ENCODE measurements around the gene RGSL1. TPM values are rescaled to one million over a fixed set of nuclear protein-coding genes. Genes with fewer than 3 reads are reported as not detected.

RGSL1 gene
- total and polyA plus RNA-seq, 9 donors, result not detected

GRCh38 chr1:182602935-182603645 is 153.1 kb downstream of the RGSL1 start:
- Histone ChIP-seq H3K9me3 (no peaks in the 10 kb centered on the region), H3K4me3 (no peak overlapping the region), H3K36me3 (no peaks in the 10 kb centered on the region), H3K4me1 (ENCODE audit: insufficient read depth) (peaks cover 6% of the 10 kb centered on the region), H3K27ac (no peak overlapping the region), H3K27me3 (no peaks in the 10 kb centered on the region)
- DNase-seq, result no peak
- intact Hi-C loops (cut with DNase I), result loop anchor here in 1 of 4 donors (2.0 kb wide), 1 partner anchor 180 kb away; no protein-coding TSS in a partner anchor
- TF ChIP-seq EP300 (IDR thresholded peaks at IDR 0.05) (no peak), POLR2A (IDR thresholded peaks at IDR 0.05) (no peak), CTCF (IDR thresholded peaks at IDR 0.05) (no peak)
- WGBS, 3 donors, result 61 to 65% (median 62%) methylated on average over 10 of the region's 10 CpGs

GRCh38 chr1:182603646-182604174 is 153.8 kb downstream of the RGSL1 start:
- H3K9me3 ChIP-seq, result no peaks in the 10 kb centered on the region
- peak overlapping the region; percentile 49 for H3K4me3 ChIP-seq
- TF ChIP-seq POLR2A (IDR thresholded peaks at IDR 0.05) (no peak), CTCF (IDR thresholded peaks at IDR 0.05) (no peak), EP300 (IDR thresholded peaks at IDR 0.05) (no peak)
- no peaks in the 10 kb centered on the region for H3K36me3 ChIP-seq
- peak overlapping the region in 1 of 2 donors; percentile 32 for H3K27ac ChIP-seq
- H3K27me3 ChIP-seq, result no peaks in the 10 kb centered on the region
- DNase-seq, result peak in 1 of 5 donors; percentile 36
- intact Hi-C loops (cut with DNase I), result loop anchor here in 1 of 4 donors (2.0 kb wide), 1 partner anchor 179 kb away; no protein-coding TSS in a partner anchor
- WGBS, 3 donors, result 2 to 7% (median 6%) methylated on average over 12 of the region's 12 CpGs
- peaks cover 6% of the 10 kb centered on the region for H3K4me1 ChIP-seq (ENCODE audit: insufficient read depth)

GRCh38 chr1:182604175-182605164 is 154.5 kb downstream of the RGSL1 start, which contains the start of gene RGS16:
RGS16 (minus strand) TSS chr1:182604389; CDS start chr1:182604259, 130 bp downstream.
- Histone ChIP-seq H3K4me3 (peak within 1 kb of the TSS; percentile 49), H3K9me3 (no peaks in the 10 kb centered on the region), H3K27me3 (no peaks in the 10 kb centered on the region), H3K27ac (peak within 1 kb of the TSS in 1 of 2 donors; percentile 32), H3K4me1 (ENCODE audit: insufficient read depth) (peaks cover 6% of the 10 kb centered on the region), H3K36me3 (no peaks in the 10 kb centered on the region)
- intact Hi-C loops (cut with DNase I), result loop anchor here in 1 of 4 donors (5.0 kb wide), 1 partner anchor 68 kb away; no protein-coding TSS in a partner anchor
- DNase-seq, result peak; percentile 90 to 95 (median 93)
- TF ChIP-seq CTCF (IDR thresholded peaks at IDR 0.05) (peak in 1 of 3 donors; percentile 7), POLR2A (IDR thresholded peaks at IDR 0.05) (peak; percentile 59), EP300 (IDR thresholded peaks at IDR 0.05) (no peak)
- 5 to 6% (median 5%) methylated on average over 43 to 44 of the region's 44 CpGs for WGBS, 3 donors

- intact Hi-C loops (cut with DNase I), result loop anchor here in 1 of 4 donors (5.0 kb wide), 1 partner anchor 65 kb away; no protein-coding TSS in a partner anchor
- WGBS, 3 donors, result 71 to 78% (median 78%) methylated on average over 1 of the region's 1 CpG
- Histone ChIP-seq H3K36me3 (no peaks in the 10 kb centered on the region), H3K27ac (no peak overlapping the region), H3K4me1 (ENCODE audit: insufficient read depth) (peaks cover 6% of the 10 kb centered on the region), H3K27me3 (no peaks in the 10 kb centered on the region), H3K9me3 (no peaks in the 10 kb centered on the region), H3K4me3 (no peak overlapping the region)
- DNase-seq, result no peak
- TF ChIP-seq CTCF (IDR thresholded peaks at IDR 0.05), result no peak
- no peak for TF ChIP-seq POLR2A (IDR thresholded peaks at IDR 0.05)
- TF ChIP-seq EP300 (IDR thresholded peaks at IDR 0.05), result no peak
These were observed 157.6 kb downstream of the RGSL1 start for GRCh38 chr1:182607566-182607965.
